GM12874 (cell line): ENCODE results near the gene ATP4A.

Experiments
- TF ChIP-seq, protein P1 (sequence below): IDR thresholded peaks from 2 replicates; pipeline ENCODE4 v1.5.1; 2011; ENCODE audit warnings: low read depth, mild to moderate bottlenecking, control low read depth, low read length, moderate library complexity; ENCODE audit not compliant: insufficient read depth

The ATP4A gene

DNA sequence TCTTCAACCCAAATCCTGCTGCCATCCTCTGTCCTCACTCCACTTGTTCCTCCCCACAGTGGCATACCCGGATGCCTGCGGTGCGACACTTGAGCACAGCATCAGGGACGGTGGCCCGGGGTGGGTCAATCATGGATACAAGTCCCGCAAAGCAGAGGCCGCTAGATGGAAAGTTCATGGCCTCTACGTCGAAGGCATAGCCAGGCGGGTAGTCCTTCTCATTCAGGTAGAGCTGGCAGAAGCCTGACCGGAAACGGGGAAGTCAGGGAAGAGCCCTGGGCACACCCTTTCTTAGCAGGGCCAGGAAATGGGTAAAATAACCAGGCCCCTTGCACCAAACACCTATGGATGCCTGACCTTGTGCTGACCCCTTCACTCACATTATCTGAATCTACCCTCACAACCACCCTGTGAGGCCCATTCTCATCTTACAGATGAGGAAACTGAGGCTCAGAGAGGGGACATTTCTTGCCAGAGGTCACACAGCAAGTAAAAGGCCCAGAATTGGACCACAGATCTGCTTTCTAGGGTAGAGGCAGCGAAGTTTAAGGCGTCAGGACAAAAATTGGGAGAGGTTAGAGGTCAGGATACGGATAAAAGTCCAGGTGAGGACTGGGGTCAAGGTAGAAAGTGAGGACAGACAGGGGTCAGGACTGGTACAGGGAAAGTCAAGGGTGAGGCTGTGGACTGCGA is 6.5 kb downstream of the ATP4A start:
- TF ChIP-seq, protein P1, sequence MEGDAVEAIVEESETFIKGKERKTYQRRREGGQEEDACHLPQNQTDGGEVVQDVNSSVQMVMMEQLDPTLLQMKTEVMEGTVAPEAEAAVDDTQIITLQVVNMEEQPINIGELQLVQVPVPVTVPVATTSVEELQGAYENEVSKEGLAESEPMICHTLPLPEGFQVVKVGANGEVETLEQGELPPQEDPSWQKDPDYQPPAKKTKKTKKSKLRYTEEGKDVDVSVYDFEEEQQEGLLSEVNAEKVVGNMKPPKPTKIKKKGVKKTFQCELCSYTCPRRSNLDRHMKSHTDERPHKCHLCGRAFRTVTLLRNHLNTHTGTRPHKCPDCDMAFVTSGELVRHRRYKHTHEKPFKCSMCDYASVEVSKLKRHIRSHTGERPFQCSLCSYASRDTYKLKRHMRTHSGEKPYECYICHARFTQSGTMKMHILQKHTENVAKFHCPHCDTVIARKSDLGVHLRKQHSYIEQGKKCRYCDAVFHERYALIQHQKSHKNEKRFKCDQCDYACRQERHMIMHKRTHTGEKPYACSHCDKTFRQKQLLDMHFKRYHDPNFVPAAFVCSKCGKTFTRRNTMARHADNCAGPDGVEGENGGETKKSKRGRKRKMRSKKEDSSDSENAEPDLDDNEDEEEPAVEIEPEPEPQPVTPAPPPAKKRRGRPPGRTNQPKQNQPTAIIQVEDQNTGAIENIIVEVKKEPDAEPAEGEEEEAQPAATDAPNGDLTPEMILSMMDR = no peak

DNA sequence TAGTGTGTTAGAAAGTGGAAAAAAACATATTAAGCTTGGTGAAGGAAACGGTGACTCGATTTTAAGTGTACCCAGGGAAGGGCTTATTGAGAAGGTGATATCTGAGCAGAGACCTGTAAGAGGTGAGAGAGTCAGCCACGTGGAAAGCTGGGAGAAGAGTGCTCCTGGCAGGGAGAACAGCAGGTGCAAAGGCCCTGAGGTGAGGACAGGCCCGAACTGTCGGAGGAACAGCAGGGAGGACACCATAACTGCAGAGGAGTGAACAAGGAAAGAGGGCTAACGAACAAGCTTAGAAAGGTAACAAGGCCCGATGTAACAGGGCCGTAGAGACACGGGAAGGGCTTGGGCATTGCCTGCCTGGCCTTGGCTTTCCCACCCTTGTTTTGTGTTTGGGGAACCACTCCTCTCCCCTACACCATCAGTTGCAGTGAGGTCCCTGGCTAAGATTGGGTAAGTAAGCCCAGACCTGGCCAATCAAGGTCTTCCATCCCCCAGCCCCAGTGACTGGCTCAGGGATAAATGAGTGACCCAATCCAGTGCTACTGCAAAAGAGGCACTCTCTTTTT is 7.3 kb downstream of the ATP4A start:
- TF ChIP-seq, protein P1 = no peak

DNA sequence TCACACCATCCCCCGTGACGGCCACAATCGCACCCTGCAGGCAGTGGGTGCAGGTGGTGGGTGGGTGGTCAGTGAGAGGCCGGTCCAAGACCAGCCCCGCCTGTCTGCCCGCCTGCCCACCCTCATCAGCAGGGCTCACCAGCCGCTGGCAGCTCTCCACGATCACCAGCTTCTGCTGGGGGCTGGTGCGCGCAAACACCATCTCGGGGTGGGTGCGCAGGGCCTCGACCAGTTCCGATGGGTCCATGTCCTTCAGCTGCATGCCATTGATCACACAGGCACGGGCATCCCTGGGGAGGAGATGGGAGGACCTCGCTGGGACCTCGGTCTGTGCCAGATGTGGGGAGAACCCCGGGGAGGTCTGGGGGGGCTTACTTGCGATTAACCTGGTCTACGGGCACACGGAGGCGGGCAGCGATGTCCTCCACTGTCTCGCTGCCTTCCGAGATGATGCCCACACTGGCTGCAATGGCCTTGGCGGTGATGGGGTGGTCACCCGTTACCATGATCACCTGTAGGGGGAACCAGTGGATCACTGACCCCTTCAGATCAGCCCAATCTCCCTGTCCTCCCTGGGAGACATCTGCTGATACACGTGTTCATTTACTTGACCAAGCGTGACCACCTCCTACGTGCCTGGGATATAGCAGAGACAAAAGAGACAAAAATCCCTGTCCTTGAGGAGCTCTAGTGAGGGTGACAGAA is 8.0 kb downstream of the ATP4A start:
- TF ChIP-seq, protein P1 = peak; percentile 24; the same call in 1 of the 2 replicates

DNA sequence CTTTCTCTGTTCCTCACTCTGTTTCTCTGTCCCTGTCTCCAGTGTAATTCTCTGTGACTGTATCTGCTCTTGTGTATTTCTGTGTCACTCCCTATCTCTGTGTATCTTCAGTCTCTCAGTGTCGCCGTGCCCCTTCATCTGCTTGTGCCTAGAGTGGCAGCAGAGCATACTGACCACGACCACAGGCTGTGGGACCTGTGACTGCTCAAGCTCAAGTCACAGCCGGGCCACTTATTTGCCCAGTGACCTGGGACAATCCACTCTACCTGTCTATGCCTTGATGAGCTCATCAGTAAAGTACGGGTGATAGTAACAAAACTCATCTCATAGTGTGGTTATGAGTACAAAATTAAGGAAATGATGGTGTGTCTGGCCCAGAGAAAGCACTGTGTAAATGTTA is 9.4 kb downstream of the ATP4A start:
- TF ChIP-seq, protein P1 = no peak

DNA sequence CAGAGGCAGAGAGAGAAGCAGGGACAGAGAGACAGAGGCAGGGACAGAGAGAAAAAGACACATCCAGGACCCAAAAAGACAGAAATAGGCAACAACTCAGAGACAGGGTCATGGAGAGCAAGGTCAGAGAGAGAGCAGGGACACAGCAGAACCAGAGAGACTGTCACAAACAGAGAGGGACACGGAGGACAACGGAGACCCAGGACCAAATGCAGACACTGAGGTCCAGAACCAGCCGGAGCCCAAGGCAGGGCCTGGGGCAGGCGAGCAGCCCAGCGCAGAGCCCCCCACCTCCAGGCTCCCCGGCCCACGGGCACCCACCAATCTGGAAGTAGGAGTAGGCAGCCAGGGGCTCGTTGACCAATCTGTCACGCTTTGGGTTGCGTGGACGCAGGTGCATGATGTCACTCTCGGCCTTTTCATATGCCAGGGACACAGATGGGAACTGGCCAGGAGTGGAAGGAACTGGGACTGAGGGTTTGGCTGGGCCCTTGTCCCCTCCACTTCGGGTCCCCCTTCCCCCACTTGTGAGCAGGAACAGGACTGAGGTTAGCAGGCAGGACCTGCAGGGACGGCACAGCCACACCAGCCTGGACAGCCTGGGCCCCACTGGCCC is 10.0 kb downstream of the ATP4A start:
- TF ChIP-seq, protein P1 = no peak

DNA sequence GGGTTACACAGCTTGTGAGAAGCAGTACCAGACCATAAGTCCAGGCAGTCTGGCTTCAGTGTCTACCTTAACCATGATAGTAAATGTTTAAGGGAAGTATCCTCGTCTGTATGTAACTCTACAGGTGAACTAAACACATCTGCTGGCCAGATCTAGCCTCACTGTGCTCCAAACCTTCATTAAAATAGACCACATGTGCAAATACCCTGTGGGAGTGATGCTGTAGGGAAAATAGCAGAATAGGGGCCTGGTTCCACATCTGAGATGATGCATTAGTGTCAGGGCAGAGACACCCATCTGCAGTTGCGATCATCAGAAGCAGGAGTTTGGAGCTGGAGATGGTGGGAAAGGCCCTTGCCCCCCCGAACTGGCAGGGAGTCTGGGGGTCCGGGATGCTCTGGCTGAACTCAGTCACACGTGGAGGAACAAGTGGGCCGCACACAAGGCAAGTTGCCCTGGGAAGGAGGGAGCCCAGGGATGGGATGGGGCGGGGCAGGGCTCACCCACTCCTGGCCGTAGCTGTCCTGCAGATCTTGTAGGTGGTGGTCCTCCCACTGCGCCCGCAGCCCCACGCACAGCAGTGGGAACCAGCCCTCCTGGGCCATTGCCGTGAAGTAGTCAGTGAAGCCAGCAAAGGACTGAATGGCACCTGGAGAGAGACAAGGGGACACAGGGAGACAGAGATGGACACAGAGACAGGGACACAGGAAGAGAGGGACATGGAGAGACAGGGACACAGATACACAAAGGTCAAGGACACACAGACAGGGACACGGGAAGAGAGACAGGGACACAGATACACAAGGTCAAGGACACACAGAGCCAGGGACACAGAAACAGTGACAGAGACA is 10.7 kb downstream of the ATP4A start:
- TF ChIP-seq, protein P1 = no peak
